PC-9 (cell line): ENCODE measurements around the gene ZRSR2.

ENCODE experiments used
- EZH2 ChIP-seq: fragments of 200-600 bp; sonication (generic); IDR thresholded peaks from 2 replicates; pipeline ENCODE4 v1.8.0; 2017; ENCODE audit warnings: antibody characterized with exemption, low read depth
- TF ChIP-seq, protein P1 (sequence below): fragments of 200-600 bp; sonication (generic); conservative IDR thresholded peaks from 2 replicates; pipeline ENCODE4 v1.6.1; 2017; ENCODE audit warnings: mixed run types, antibody characterized with exemption, mild to moderate bottlenecking, moderate library complexity

DNA sequence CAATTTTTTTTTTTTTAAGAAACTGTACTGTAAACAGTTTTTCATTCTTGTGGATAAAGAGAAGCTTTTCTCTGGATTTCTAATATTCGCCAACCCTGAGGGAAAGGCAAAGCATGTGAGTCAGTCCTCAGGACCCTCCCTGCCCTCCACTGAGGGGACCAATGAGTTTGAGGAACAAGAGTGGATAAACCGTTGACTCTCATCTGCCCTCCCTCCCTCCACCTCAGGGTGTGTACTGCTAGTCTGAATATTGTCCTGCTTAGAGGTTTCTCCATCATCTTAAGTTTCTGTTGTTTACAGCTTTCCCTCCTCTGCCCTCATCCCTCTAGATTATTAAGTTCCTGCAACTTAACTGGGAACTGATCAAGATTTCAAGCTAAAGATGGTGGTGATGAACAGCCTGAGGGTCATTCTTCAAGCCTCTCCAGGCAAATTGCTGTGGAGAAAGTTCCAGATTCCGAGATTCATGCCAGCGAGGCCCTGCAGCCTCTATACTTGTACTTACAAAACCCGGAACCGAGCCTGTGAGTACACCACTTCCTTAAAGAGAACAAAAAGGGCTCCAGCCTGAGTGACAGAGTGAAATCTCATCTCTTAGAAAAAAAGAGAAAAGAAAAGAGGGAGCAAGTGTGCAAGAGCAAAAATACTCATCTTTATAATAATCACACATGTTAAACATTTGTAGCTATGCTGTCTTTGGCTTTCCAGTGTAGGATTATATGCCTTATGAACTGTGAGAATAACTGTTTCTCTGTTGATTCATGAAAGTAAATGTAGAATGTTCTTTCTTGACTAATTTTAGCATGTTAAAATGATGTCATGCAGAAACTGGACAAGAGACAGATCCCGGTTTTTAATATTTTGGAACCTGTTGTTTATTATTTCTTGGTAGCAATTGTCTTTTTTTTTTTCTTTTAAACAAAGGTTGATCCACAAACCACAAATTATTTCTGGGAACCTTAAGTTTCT lies 40.4 kb upstream of the ZRSR2 start:
- TF ChIP-seq, protein P1, sequence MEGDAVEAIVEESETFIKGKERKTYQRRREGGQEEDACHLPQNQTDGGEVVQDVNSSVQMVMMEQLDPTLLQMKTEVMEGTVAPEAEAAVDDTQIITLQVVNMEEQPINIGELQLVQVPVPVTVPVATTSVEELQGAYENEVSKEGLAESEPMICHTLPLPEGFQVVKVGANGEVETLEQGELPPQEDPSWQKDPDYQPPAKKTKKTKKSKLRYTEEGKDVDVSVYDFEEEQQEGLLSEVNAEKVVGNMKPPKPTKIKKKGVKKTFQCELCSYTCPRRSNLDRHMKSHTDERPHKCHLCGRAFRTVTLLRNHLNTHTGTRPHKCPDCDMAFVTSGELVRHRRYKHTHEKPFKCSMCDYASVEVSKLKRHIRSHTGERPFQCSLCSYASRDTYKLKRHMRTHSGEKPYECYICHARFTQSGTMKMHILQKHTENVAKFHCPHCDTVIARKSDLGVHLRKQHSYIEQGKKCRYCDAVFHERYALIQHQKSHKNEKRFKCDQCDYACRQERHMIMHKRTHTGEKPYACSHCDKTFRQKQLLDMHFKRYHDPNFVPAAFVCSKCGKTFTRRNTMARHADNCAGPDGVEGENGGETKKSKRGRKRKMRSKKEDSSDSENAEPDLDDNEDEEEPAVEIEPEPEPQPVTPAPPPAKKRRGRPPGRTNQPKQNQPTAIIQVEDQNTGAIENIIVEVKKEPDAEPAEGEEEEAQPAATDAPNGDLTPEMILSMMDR: no peak
- no peak for TF ChIP-seq EZH2
